ENCODE results near the gene KRT33A.
"Not testable (repeated sequence)": the region's sequence is repeated elsewhere in the genome, so short reads cannot be mapped to it uniquely, and the experiment has no call there.

KRT33A gene

GRCh38 chr17:41363881-41364280, 13.3 kb upstream of the KRT33A start:
- DNase-seq (ENCODE audit: low spot score), result no peak

GRCh38 chr17:41360296-41360995, 9.8 kb upstream of the KRT33A start:
- DNase-seq (ENCODE audit: low spot score), result no peak

- DNase-seq (ENCODE audit: low spot score), result no peak
Measured at GRCh38 chr17:41354536-41354935, 3.9 kb upstream of the KRT33A start.

GRCh38 chr17:41352597-41353366, 2.2 kb upstream of the KRT33A start:
- DNase-seq (ENCODE audit: low spot score), result no peak

GRCh38 chr17:41351177-41351576, 549 bp upstream of the KRT33A start:
- DNase-seq (ENCODE audit: low spot score), result no peak

- no peak for DNase-seq (ENCODE audit: low spot score)
Measured at GRCh38 chr17:41347869-41348760, 2.5 kb downstream of the KRT33A start.

GRCh38 chr17:41346421-41346820, 4.2 kb downstream of the KRT33A start:
- not testable (repeated sequence) for DNase-seq (ENCODE audit: low spot score)

- no peak for DNase-seq (ENCODE audit: low spot score)
Measured at GRCh38 chr17:41345992-41346391, 4.6 kb downstream of the KRT33A start.

GRCh38 chr17:41343029-41343428, 7.6 kb downstream of the KRT33A start:
- DNase-seq (ENCODE audit: low spot score), result no peak

- DNase-seq (ENCODE audit: low spot score), result no peak
Measured at GRCh38 chr17:41340934-41341861, 9.4 kb downstream of the KRT33A start.

GRCh38 chr17:41340494-41340893, 10.1 kb downstream of the KRT33A start:
- DNase-seq (ENCODE audit: low spot score), result no peak

GRCh38 chr17:41339571-41340172, 11.0 kb downstream of the KRT33A start:
- DNase-seq (ENCODE audit: low spot score), result no peak

GRCh38 chr17:41338961-41339485, 11.6 kb downstream of the KRT33A start:
- no peak for DNase-seq (ENCODE audit: low spot score)

- no peak for DNase-seq (ENCODE audit: low spot score)
Measured at GRCh38 chr17:41335747-41336146, 14.9 kb downstream of the KRT33A start.

GRCh38 chr17:41334385-41335305, 16.0 kb downstream of the KRT33A start:
- DNase-seq (ENCODE audit: low spot score), result no peak

GRCh38 chr17:41333836-41334235, 16.8 kb downstream of the KRT33A start:
- no peak for DNase-seq (ENCODE audit: low spot score)

GRCh38 chr17:41333098-41333497, 17.5 kb downstream of the KRT33A start:
- DNase-seq (ENCODE audit: low spot score), result no peak

GRCh38 chr17:41332239-41332638, 18.4 kb downstream of the KRT33A start:
- DNase-seq (ENCODE audit: low spot score), result no peak

GRCh38 chr17:41331606-41332005, 19.0 kb downstream of the KRT33A start:
- no peak for DNase-seq (ENCODE audit: low spot score)
